Skeletal muscle satellite cell (primary cell): ENCODE data around the gene SLC43A2.
"Not testable (repeated sequence)": the region's sequence is repeated elsewhere in the genome, so short reads cannot be mapped to it uniquely, and the experiment has no call there.

Source experiments
- H3K27me3 ChIP-seq: 2 replicates; pipeline ENCODE4 v1.7.0; 2013; ENCODE audit warnings: low read length; ENCODE audit not compliant: control insufficient read depth, insufficient read depth
- H3K36me3 ChIP-seq: 2 replicates; pipeline ENCODE4 v1.7.0; 2013; ENCODE audit warnings: mild to moderate bottlenecking, control low read depth, low read length; ENCODE audit not compliant: insufficient read depth
- H3K4me1 ChIP-seq: 2 replicates; pipeline ENCODE4 v1.7.0; 2013; ENCODE audit warnings: low read length; ENCODE audit not compliant: control insufficient read depth, insufficient read depth
- H3K4me2 ChIP-seq: 2 replicates; pipeline ENCODE4 v1.7.0; 2013; ENCODE audit warnings: mild to moderate bottlenecking, low read length
- H3K4me3 ChIP-seq: 2 replicates; pipeline ENCODE4 v1.7.0; 2013; ENCODE audit warnings: low read length
- H3K9ac ChIP-seq: 2 replicates; pipeline ENCODE4 v1.7.0; 2013; ENCODE audit warnings: mild to moderate bottlenecking, low read depth, low read length, moderate library complexity
- H3K9me3 ChIP-seq: replicated peaks from 2 replicates; pipeline ENCODE4 v1.7.0; 2013; ENCODE audit warnings: mild to moderate bottlenecking, control low read depth, low read length

SLC43A2 gene

DNA sequence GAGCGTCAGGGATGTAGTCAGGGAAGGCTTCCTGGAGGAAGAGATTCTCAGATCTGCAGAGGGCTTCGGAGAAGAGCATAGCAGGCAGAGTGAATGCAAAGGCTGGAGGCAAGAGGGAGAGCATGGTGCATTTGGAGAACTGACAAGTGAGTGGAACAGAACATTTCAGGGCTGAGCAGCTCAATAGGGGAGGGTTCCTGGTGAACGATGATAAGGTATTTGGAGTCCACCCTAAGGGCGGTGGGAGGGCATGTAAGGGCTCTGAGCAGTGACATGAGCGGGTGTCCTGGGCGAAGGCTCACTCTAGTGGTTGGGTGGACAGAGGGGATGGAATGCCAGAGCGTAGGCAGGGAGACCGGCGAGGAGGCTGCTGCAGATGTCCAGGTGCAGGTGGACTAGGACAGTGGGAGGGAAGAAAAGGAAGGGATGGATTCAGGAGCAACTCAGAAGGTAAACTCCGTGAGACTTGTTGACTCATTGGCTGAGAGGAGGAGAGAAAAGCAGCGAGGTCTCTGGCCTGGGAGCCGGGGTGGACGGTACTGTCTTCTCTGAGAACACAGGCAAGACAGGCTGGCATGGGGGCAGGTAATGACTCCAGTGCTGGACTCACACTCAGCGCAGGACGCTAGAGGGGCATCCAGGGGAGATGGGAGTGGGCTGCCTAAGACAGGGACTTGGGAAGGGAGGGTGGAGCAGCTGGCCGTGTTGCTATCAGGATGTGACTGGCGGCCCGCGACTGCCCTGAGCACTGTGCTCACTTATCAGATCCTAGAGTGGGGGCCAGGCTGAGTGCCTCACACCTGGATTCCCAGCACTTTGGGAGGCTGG, 64.6 kb downstream of the SLC43A2 start:
- Histone ChIP-seq H3K9ac (no peak overlapping the region), H3K36me3 (peaks cover 3% of the 10 kb centered on the region), H3K4me3 (no peak overlapping the region), H3K4me2 (no peak overlapping the region), H3K27me3 (no peaks in the 10 kb centered on the region), H3K9me3 (no peaks in the 10 kb centered on the region), H3K4me1 (peaks cover 12% of the 10 kb centered on the region)

DNA sequence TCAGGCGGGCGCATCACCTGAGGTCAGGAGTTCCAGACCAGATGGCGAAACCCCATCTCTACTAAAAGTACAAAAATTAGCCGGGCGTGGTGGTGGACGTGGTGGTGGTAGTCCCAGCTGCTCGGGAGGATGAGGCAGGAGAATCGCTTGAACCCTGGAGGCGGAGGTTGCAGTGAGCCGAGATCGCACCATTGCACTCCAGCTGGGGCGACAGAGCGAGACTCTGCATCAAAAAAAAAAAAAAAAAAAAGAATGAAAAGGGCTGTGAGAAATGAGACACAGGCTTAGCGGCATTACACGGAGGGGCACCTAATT, 65.2 kb downstream of the SLC43A2 start:
- not testable (repeated sequence) for H3K9me3 ChIP-seq, H3K27me3 ChIP-seq, H3K4me2 ChIP-seq, H3K4me3 ChIP-seq, H3K36me3 ChIP-seq, H3K9ac ChIP-seq
- H3K4me1 ChIP-seq: peaks cover 12% of the 10 kb centered on the region

- H3K4me2 ChIP-seq: peak overlapping the region; percentile 98
- peaks cover 12% of the 10 kb centered on the region for H3K4me1 ChIP-seq
- H3K27me3 ChIP-seq: no peaks in the 10 kb centered on the region
- H3K9me3 ChIP-seq: no peaks in the 10 kb centered on the region
- H3K9ac ChIP-seq: peak overlapping the region; percentile 92
- peaks cover 3% of the 10 kb centered on the region for H3K36me3 ChIP-seq
- peak overlapping the region; percentile 85 for H3K4me3 ChIP-seq
These were observed 66.4 kb downstream of the SLC43A2 start for GRCh38 chr17:1562176-1562643.

DNA sequence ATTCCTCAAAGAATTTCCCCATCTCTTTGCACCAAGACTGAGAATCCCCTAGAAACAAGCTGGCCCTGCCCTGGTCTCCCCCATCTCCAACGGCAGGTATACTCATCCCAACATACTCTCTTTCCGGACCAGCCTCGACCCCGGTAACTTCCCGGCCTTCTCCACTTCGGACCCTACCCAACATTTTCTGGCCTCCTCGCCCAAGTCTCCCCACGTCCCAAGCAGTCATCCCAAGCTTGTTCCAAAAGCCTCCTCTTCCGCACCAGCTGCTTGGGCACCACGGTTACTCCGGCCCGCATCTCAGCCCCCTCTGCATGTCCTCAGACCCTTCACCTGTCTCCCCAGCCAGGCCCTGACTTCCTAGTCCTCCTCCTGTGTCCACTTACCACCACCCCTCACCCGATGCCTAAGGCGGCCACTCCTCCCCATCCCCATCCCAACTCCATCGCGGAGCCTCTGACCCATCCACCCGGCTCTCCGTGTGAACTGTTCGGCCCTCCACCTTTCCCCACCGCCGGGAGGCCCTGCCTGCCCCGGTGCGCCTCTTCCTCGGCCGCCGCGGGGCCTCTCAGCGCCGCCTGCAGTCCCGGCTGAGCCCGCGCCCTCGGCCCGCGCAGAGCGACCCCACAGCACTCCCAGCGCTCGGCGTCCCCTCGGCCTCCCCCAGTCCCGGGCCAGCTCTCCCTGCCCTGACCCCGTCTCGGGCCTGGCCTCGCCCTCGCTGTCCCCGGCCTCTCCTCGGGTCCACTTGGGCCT, 67.0 kb downstream of the SLC43A2 start:
- peak overlapping the region; percentile 98 for H3K4me2 ChIP-seq
- peak overlapping the region; percentile 92 for H3K9ac ChIP-seq
- H3K36me3 ChIP-seq: peaks cover 3% of the 10 kb centered on the region
- H3K9me3 ChIP-seq: no peaks in the 10 kb centered on the region
- H3K27me3 ChIP-seq: no peaks in the 10 kb centered on the region
- peaks cover 12% of the 10 kb centered on the region for H3K4me1 ChIP-seq
- peak overlapping the region; percentile 85 for H3K4me3 ChIP-seq

DNA sequence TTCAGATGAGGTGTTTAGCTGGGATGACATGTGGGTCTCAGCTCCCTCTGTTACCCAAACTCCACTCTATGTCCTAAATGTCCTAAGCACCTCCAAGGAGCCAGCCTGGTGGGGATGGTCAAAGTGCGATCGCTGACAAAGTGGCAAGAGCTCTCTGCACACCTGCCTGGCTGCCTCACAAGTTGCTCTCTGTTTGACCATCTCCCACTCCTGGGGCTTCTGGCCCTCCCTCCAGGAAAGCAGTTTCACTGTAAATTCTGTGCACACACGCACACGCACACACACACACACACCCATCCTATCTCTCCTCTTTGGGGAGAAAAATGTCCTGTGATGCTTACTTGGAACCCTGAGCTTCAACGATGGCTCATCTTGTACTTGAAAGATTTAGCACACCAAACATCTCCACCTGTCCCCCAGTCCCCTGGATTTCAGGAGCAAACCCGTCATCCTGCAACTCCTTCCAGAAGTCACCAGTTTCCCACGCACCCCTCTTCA, 67.7 kb downstream of the SLC43A2 start:
- H3K36me3 ChIP-seq: peaks cover 10% of the 10 kb centered on the region
- H3K4me1 ChIP-seq: peaks cover 12% of the 10 kb centered on the region
- H3K4me3 ChIP-seq: peak overlapping the region; percentile 85
- no peaks in the 10 kb centered on the region for H3K9me3 ChIP-seq
- peak overlapping the region; percentile 98 for H3K4me2 ChIP-seq
- H3K27me3 ChIP-seq: no peaks in the 10 kb centered on the region
- peak overlapping the region; percentile 92 for H3K9ac ChIP-seq

DNA sequence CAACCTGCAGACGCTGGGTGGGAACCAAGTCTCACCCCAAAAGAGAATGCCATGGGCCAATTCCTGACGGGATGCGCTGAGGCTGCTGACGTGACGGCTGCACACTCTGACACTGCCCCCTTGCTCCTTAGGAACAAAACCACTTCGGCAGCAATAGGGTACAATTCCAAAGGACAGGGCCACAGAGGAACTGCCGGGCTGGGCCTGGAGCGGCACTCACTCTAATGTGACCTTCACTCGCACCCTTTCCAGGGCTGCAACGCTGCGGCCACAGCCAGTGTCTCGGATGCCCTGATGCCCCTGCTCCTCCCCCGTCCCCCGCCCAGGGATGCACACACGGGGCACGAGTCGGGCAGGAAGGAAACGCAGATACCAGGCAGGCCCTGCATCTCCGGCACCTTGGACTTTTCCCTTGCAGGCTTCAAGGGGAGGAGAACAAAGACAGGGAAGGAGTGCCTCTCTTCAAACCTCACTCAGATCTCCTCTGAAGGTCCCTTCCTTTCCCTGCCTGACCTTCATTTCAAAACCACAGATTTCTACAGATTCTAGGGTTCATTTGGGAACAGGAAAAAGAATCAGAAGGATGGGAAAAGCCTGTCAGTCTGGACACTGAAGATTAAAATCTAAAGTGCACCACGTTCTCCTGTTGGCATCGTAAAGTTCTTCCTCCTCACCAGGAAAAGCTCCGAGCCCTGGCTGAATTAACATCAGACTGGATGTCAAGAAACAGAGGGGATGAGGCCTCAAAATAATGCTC, 68.4 kb downstream of the SLC43A2 start:
- peak overlapping the region; percentile 85 for H3K4me3 ChIP-seq
- H3K36me3 ChIP-seq: peaks cover 16% of the 10 kb centered on the region
- no peaks in the 10 kb centered on the region for H3K9me3 ChIP-seq
- H3K4me2 ChIP-seq: peak overlapping the region; percentile 98
- no peak overlapping the region for H3K9ac ChIP-seq
- H3K27me3 ChIP-seq: no peaks in the 10 kb centered on the region
- peaks cover 12% of the 10 kb centered on the region for H3K4me1 ChIP-seq

DNA sequence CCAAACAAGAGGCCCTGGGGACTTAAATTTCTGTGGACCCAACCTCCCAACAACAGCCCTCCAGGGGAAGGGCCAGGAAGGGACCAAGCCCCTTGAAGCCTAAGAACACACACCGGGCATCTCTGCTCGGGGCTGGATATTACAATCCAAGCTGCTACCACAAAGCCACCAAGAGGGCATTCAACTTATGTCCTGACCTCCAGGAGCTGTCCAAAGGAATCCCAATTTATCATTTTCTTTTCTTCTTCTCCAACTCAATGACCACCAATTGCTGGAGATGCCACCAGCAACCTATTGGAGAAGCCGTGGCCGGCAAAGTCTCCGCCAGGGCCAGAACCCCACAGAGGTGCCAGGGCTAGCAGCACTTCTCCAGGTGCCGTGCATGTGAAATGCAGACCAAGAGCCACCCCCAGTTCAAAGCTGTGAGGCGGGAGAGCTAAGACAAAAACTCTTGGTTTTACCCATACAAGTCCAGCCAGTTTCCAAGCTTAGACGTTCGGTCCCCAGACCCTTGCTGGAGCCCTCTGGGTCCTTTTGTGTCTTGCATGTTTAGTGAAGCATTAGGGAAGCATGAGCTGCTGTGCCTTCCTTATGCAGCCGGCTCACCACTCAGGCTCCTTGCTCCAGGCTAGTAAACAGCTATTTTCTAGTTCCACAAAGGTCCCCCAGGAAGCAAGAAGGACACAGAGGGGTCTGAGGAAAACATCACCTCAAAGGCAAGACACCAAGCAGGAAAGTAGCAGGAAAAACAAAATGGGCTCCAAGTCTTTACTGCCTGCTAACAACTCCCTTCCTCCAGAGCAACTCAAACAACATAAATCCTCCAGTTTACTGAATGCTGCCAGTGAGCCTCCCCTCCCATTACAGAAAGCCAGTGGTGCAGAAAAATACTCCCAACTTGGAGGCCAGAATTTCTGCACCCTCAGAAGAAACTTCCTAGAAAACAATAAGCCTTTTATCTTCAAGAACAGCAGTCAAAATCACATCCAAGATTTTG, 69.3 kb downstream of the SLC43A2 start:
- Histone ChIP-seq H3K36me3 (peaks cover 23% of the 10 kb centered on the region), H3K9ac (no peak overlapping the region), H3K4me2 (no peak overlapping the region), H3K4me1 (peaks cover 12% of the 10 kb centered on the region), H3K9me3 (no peaks in the 10 kb centered on the region), H3K27me3 (no peaks in the 10 kb centered on the region), H3K4me3 (no peak overlapping the region)

GRCh38 chr17:1558401-1558800, 70.2 kb downstream of the SLC43A2 start:
- H3K4me3 ChIP-seq: no peak overlapping the region
- H3K4me2 ChIP-seq: no peak overlapping the region
- peaks cover 30% of the 10 kb centered on the region for H3K36me3 ChIP-seq
- no peak overlapping the region for H3K9ac ChIP-seq
- peaks cover 12% of the 10 kb centered on the region for H3K4me1 ChIP-seq
- no peaks in the 10 kb centered on the region for H3K9me3 ChIP-seq
- H3K27me3 ChIP-seq: no peaks in the 10 kb centered on the region

DNA sequence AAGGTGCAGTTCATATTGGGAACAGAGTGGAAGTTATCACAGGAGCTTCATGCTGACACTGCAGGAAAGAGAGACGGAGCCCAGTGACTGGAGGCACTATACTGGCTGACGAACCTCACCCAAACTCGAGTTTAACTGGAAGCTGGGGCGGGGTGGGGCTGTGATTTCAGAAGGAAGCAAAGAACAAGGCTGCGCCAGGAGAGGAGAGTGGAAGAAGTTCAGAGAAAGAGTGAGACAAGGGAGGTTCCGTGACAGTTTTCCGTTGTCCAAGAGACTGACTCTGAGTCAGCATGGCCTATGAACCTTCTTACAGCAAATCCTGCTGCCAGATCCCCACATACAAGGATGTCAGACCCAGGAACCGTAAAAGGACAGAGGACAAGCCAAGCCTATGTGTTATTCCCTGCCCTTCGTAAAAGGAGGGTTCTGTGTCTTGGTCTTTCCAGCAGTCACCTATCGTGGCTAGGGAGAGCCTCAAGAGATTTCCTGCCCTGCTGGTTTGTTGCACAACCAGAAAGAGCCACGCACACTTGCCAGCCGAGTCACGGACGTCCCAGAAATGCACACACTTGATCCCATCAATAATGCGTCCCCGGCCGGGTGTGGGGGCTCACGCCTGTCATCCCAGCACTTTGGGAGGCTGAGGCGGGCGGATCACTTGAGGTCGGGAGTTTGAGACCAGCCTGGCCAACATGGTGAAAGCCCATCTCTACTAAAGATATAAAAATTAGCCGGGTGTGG, 71.1 kb downstream of the SLC43A2 start:
- peaks cover 37% of the 10 kb centered on the region for H3K36me3 ChIP-seq
- no peak overlapping the region for H3K9ac ChIP-seq
- H3K4me1 ChIP-seq: peaks cover 12% of the 10 kb centered on the region
- no peak overlapping the region for H3K4me2 ChIP-seq
- H3K9me3 ChIP-seq: no peaks in the 10 kb centered on the region
- H3K4me3 ChIP-seq: no peak overlapping the region
- no peaks in the 10 kb centered on the region for H3K27me3 ChIP-seq
